Measurements from ENCODE around the gene SPDYE5.

SPDYE5 gene

DNA sequence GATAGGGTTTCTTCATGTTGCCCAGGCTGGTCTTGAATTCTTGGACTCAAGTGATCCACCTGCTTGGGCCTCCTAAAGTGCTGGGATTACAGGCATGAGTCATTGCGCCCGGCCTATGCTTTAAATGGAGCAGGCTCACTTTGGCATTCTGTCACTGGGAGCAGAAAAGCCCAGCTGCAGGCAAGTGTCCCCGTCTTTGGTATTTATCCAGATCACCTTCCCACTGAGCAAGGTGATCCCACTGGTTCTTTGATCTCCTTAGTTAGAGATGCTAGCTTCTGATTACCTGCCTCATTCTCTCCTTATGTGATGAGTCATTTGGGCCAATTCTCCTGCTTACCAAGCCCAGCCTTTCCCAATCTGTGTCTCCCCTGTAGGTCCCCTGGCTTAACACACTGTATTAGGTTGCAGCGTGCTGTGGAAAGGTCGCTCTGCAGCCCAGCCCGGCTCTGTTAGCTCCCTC is 39.3 kb downstream of the SPDYE5 start:
- no peak for DNase-seq (ENCODE audit: low spot score)
- no peak for TF ChIP-seq CTCF (IDR thresholded peaks at IDR 0.05; ENCODE audit: extremely low read depth, missing control alignments)

DNA sequence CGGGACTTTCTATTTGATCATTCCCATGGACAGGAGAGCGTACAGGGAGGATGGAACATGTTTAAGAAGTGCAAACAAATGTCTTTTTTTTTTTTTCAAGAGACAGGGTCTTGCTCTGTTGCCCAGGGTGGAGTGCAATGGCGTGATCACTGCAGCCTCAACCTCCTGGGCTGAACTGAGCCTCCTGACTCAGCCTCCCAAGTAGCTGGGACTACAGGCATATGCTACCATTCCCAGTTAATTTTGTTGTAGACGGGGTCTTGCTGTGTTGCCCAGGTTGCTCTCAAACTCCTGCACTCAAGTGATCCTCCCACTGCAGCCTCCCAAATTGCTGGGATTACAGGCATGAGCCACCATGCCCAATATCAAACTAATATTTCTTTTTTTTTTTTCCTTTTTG is 40.5 kb downstream of the SPDYE5 start:
- TF ChIP-seq CTCF (IDR thresholded peaks at IDR 0.05; ENCODE audit: extremely low read depth, missing control alignments), result no peak

GRCh38 chr7:75533926-75534325 is 41.8 kb downstream of the SPDYE5 start:
- no peak for TF ChIP-seq CTCF (IDR thresholded peaks at IDR 0.05; ENCODE audit: extremely low read depth, missing control alignments)
- no peak for DNase-seq (ENCODE audit: low spot score)

More for the DNA sequence above, 40.5 kb downstream of the SPDYE5 start:
- no peak for DNase-seq (ENCODE audit: low spot score)

- peak; percentile 73 for DNase-seq (ENCODE audit: low spot score)
- no peak for TF ChIP-seq CTCF (IDR thresholded peaks at IDR 0.05; ENCODE audit: extremely low read depth, missing control alignments)
Measured at GRCh38 chr7:75534727-75535307, 42.7 kb downstream of the SPDYE5 start.

- DNase-seq (ENCODE audit: low spot score), result no peak
- no peak for TF ChIP-seq CTCF (IDR thresholded peaks at IDR 0.05; ENCODE audit: extremely low read depth, missing control alignments)
Measured at GRCh38 chr7:75536491-75536890, 44.4 kb downstream of the SPDYE5 start.

- DNase-seq (ENCODE audit: low spot score), result no peak
- TF ChIP-seq CTCF (IDR thresholded peaks at IDR 0.05; ENCODE audit: extremely low read depth, missing control alignments), result no peak
Measured at GRCh38 chr7:75536940-75537538, 44.9 kb downstream of the SPDYE5 start.

GRCh38 chr7:75537731-75538130 is 45.6 kb downstream of the SPDYE5 start:
- no peak for DNase-seq (ENCODE audit: low spot score)
- no peak for TF ChIP-seq CTCF (IDR thresholded peaks at IDR 0.05; ENCODE audit: extremely low read depth, missing control alignments)
